Adrenal gland (tissue), 5 donors: ENCODE measurements around the gene SPTBN4.

Experiments
- POLR2A ChIP-seq, 2 donors: fragments of 450-650 bp; IDR thresholded peaks; one replicate each; pipeline ENCODE4 v1.6.1; 2017; ENCODE audit warnings: antibody characterized with exemption in 2 of 2, mild to moderate bottlenecking in 2 of 2, moderate library complexity in 1 of 2
- TF ChIP-seq, protein P1 (sequence below), 6 experiments: fragments of 450-650 bp in 4 of 6; fragments of 200-600 bp in 2 of 6; sonication (generic) in 1 of 6; IDR thresholded peaks; 1 replicate in 5 of 6; 2 replicates in 1 of 6; pipeline versions ENCODE4 v1.5.1 to v1.8.0; 2016 to 2021; ENCODE audit warnings: antibody characterized with exemption in 6 of 6, mild to moderate bottlenecking in 2 of 6, moderate library complexity in 1 of 6
- donor health status: DM: no; HTN: no; CAD: no.

DNA sequence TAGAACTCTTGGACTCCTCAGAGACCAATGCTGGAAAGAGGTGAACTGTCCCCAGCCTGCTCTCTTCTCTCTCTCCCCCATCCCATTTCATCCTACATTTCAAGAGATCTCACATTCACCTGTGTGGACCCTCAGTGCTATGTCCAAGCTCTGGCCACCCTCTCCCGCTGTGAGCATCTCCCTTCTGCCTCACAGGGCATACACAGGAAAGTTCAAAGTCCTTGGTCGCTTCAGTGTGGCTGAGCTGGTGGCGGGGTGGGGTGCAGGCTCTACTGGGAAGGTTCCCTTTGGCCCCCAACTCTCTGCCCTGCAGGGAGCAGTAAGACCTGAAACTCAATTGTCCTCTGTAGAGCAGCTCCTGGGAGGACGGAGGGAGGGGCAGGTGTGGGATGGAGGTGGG lies 27.0 kb downstream of the SPTBN4 start:
- TF ChIP-seq, protein P1, sequence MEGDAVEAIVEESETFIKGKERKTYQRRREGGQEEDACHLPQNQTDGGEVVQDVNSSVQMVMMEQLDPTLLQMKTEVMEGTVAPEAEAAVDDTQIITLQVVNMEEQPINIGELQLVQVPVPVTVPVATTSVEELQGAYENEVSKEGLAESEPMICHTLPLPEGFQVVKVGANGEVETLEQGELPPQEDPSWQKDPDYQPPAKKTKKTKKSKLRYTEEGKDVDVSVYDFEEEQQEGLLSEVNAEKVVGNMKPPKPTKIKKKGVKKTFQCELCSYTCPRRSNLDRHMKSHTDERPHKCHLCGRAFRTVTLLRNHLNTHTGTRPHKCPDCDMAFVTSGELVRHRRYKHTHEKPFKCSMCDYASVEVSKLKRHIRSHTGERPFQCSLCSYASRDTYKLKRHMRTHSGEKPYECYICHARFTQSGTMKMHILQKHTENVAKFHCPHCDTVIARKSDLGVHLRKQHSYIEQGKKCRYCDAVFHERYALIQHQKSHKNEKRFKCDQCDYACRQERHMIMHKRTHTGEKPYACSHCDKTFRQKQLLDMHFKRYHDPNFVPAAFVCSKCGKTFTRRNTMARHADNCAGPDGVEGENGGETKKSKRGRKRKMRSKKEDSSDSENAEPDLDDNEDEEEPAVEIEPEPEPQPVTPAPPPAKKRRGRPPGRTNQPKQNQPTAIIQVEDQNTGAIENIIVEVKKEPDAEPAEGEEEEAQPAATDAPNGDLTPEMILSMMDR (IDR thresholded peaks at IDR 0.05), result no peak
- TF ChIP-seq POLR2A (IDR thresholded peaks at IDR 0.05), result no peak
